ENCODE data around the gene POP7.

POP7 gene

DNA sequence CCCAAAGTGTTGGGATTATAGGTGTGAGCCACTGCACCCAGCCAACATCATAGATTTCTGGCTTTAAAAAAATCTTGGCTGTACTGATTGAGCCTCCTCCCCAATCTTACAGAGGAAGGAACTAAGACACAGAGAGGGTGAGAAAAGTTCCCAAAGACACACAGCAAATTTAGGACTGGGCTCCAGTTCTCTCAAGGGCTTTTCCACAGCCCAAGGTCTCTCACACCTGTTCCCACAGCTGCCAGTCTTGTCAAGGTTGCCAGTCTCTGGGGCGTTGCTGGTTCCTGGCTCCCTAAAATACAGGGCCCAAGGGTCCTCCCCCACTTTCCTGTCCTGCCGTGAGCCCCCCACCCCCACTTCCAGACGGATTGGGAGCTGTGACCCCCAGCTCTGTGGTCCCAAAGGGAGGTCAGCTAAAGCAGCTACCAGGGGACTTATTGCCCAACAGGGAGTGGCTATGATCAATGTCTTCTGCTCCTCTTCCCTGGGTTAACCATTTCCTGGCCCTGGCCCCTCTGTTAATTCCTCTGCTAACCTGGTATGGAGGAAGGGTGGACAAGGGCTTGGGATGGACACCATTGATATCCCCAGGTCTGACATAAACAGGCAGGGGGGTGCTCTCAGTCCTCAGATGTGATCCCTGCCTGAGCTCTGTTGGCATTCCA is 24.3 kb downstream of the POP7 start:
- Histone ChIP-seq H3K79me2 (ENCODE audit: control insufficient read depth, insufficient read depth, low read length, unreplicated experiment) (no peaks in the 10 kb centered on the region), H3K4me3 (ENCODE audit: low read depth, low read length) (no peak overlapping the region), H3K36me3 (ENCODE audit: insufficient read depth, low read length) (no peaks in the 10 kb centered on the region), H3K27ac (ENCODE audit: low read depth, low read length) (no peak overlapping the region), H3K27me3 (ENCODE audit: insufficient read depth, low read length) (no peaks in the 10 kb centered on the region; the same call in 1 of the 2 replicates), H2AFZ (ENCODE audit: low read length, unreplicated experiment) (no peak overlapping the region), H3K4me1 (ENCODE audit: control insufficient read depth, insufficient read depth, low read length, unreplicated experiment) (peaks cover 6% of the 10 kb centered on the region)

DNA sequence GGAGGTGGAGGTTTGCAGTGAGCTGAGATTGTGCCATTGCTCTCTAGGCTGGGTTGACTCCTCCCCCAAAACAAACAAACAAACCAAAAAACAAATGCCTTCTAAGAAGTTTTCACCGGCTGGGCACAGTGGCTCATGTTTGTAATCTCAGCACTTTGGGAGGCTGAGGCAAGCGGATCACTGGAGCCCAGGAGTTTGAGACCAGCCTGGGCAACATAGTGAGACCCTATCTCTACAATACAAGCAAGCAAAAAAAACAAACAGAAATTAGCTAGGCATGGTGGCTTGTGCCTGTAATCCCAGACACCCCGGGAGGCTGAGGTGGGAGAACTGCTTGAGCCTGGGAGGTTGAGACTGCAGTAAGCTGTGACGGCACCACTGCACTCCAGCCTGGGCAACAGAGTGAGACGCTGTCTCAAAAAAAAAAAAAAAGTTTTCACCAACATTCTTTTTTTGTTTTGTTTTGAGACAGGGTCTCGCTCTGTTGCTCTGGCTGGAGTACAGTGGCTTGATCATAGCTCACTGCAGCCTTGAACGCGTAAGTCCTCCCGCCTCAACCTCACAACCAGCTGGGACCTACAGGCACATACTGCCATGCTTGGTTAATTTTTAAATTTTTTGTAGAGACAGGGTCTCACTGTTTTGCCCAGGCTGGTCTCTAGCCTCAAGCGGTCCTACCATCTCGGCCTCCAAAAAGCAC is 26.2 kb downstream of the POP7 start:
- Histone ChIP-seq H3K27me3 (ENCODE audit: insufficient read depth, low read length) (no peaks in the 10 kb centered on the region; the same call in 1 of the 2 replicates), H2AFZ (ENCODE audit: low read length, unreplicated experiment) (no peak overlapping the region), H3K4me3 (ENCODE audit: low read depth, low read length) (no peak overlapping the region), H3K36me3 (ENCODE audit: insufficient read depth, low read length) (no peaks in the 10 kb centered on the region), H3K79me2 (ENCODE audit: control insufficient read depth, insufficient read depth, low read length, unreplicated experiment) (no peaks in the 10 kb centered on the region), H3K27ac (ENCODE audit: low read depth, low read length) (no peak overlapping the region), H3K4me1 (ENCODE audit: control insufficient read depth, insufficient read depth, low read length, unreplicated experiment) (peaks cover 2% of the 10 kb centered on the region)

GRCh38 chr7:100735730-100736129 is 29.8 kb downstream of the POP7 start:
- H2AFZ ChIP-seq (ENCODE audit: low read length, unreplicated experiment): no peak overlapping the region
- H3K27me3 ChIP-seq (ENCODE audit: insufficient read depth, low read length): no peaks in the 10 kb centered on the region; the same call in 1 of the 2 replicates
- H3K4me1 ChIP-seq (ENCODE audit: control insufficient read depth, insufficient read depth, low read length, unreplicated experiment): no peaks in the 10 kb centered on the region
- no peaks in the 10 kb centered on the region for H3K36me3 ChIP-seq (ENCODE audit: insufficient read depth, low read length)
- no peak overlapping the region for H3K27ac ChIP-seq (ENCODE audit: low read depth, low read length)
- no peak overlapping the region for H3K4me3 ChIP-seq (ENCODE audit: low read depth, low read length)
- H3K79me2 ChIP-seq (ENCODE audit: control insufficient read depth, insufficient read depth, low read length, unreplicated experiment): no peaks in the 10 kb centered on the region

- Histone ChIP-seq H3K36me3 (ENCODE audit: insufficient read depth, low read length) (no peaks in the 10 kb centered on the region), H2AFZ (ENCODE audit: low read length, unreplicated experiment) (no peak overlapping the region), H3K27ac (ENCODE audit: low read depth, low read length) (no peak overlapping the region), H3K27me3 (ENCODE audit: insufficient read depth, low read length) (no peaks in the 10 kb centered on the region; the same call in 1 of the 2 replicates), H3K4me3 (ENCODE audit: low read depth, low read length) (no peak overlapping the region), H3K79me2 (ENCODE audit: control insufficient read depth, insufficient read depth, low read length, unreplicated experiment) (no peaks in the 10 kb centered on the region), H3K4me1 (ENCODE audit: control insufficient read depth, insufficient read depth, low read length, unreplicated experiment) (no peaks in the 10 kb centered on the region)
Measured at GRCh38 chr7:100736671-100737070, 30.8 kb downstream of the POP7 start.

GRCh38 chr7:100739934-100740333 is 34.0 kb downstream of the POP7 start:
- no peak overlapping the region for H3K4me3 ChIP-seq (ENCODE audit: low read depth, low read length)
- H2AFZ ChIP-seq (ENCODE audit: low read length, unreplicated experiment): no peak overlapping the region
- no peaks in the 10 kb centered on the region for H3K36me3 ChIP-seq (ENCODE audit: insufficient read depth, low read length)
- no peaks in the 10 kb centered on the region for H3K4me1 ChIP-seq (ENCODE audit: control insufficient read depth, insufficient read depth, low read length, unreplicated experiment)
- no peaks in the 10 kb centered on the region for H3K79me2 ChIP-seq (ENCODE audit: control insufficient read depth, insufficient read depth, low read length, unreplicated experiment)
- H3K27me3 ChIP-seq (ENCODE audit: insufficient read depth, low read length): no peaks in the 10 kb centered on the region
- no peak overlapping the region for H3K27ac ChIP-seq (ENCODE audit: low read depth, low read length)

DNA sequence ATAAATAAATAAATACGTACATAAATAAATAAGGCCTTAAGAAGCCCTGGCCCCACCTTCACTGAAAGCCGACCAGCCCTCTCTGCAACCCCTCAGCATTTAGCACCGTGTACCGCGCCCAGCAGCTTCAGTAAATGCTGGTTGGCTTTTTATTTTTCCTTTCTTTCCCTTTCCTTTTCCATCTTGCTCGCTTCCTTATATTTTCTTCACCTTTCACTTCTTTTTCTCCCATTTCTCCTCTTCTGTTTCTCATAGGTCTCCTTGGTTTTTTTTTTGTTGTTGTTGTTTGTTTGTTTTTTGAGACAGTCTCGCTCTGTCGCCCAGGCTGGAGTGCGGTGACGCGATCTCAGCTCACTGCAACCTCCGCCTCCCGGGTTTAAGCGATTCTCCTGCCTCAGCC is 38.7 kb downstream of the POP7 start:
- no peak overlapping the region for H3K4me3 ChIP-seq (ENCODE audit: low read depth, low read length)
- no peaks in the 10 kb centered on the region for H3K36me3 ChIP-seq (ENCODE audit: insufficient read depth, low read length)
- no peaks in the 10 kb centered on the region for H3K79me2 ChIP-seq (ENCODE audit: control insufficient read depth, insufficient read depth, low read length, unreplicated experiment)

DNA sequence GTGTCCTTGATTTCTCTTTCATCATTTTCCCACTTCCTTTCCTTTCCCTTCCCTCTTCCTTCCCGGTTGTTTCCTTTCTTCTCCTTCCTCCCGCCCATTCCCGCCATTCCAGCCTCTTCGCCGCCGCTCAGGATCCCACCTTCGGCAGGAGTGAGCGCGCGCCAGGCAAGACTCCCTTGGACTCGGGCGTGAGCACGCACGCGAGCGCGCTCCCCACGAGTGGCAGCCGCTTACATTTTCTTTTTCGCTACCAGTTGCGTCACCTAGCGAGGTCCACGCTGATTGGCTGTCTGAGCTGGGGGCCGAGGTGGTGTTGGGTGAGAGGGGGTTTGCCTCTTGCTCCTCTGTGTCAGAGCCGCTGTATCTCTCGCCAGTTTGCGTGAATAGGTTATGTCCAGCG is 39.3 kb downstream of the POP7 start:
- peak overlapping the region; percentile 68 for H2AFZ ChIP-seq (ENCODE audit: low read length, unreplicated experiment)
- H3K27ac ChIP-seq (ENCODE audit: low read depth, low read length): no peak overlapping the region
- H3K79me2 ChIP-seq (ENCODE audit: control insufficient read depth, insufficient read depth, low read length, unreplicated experiment): no peaks in the 10 kb centered on the region
- peaks cover under 1% of the 10 kb centered on the region; the same call in 1 of the 2 replicates for H3K27me3 ChIP-seq (ENCODE audit: insufficient read depth, low read length)
- no peaks in the 10 kb centered on the region for H3K4me1 ChIP-seq (ENCODE audit: control insufficient read depth, insufficient read depth, low read length, unreplicated experiment)
- peak overlapping the region; percentile 78 for H3K4me3 ChIP-seq (ENCODE audit: low read depth, low read length)
- H3K36me3 ChIP-seq (ENCODE audit: insufficient read depth, low read length): no peaks in the 10 kb centered on the region

More for the DNA sequence above, 38.7 kb downstream of the POP7 start:
- H3K4me1 ChIP-seq (ENCODE audit: control insufficient read depth, insufficient read depth, low read length, unreplicated experiment): no peaks in the 10 kb centered on the region
- no peak overlapping the region for H2AFZ ChIP-seq (ENCODE audit: low read length, unreplicated experiment)
- no peak overlapping the region for H3K27ac ChIP-seq (ENCODE audit: low read depth, low read length)
- H3K27me3 ChIP-seq (ENCODE audit: insufficient read depth, low read length): no peaks in the 10 kb centered on the region

- H3K79me2 ChIP-seq (ENCODE audit: control insufficient read depth, insufficient read depth, low read length, unreplicated experiment): no peaks in the 10 kb centered on the region
- H3K4me1 ChIP-seq (ENCODE audit: control insufficient read depth, insufficient read depth, low read length, unreplicated experiment): no peaks in the 10 kb centered on the region
- H3K27me3 ChIP-seq (ENCODE audit: insufficient read depth, low read length): peaks cover 29% of the 10 kb centered on the region
- H2AFZ ChIP-seq (ENCODE audit: low read length, unreplicated experiment): no peak overlapping the region
- no peaks in the 10 kb centered on the region for H3K36me3 ChIP-seq (ENCODE audit: insufficient read depth, low read length)
- H3K4me3 ChIP-seq (ENCODE audit: low read depth, low read length): no peak overlapping the region
- H3K27ac ChIP-seq (ENCODE audit: low read depth, low read length): no peak overlapping the region
Measured at GRCh38 chr7:100752994-100753393, 47.1 kb downstream of the POP7 start.

DNA sequence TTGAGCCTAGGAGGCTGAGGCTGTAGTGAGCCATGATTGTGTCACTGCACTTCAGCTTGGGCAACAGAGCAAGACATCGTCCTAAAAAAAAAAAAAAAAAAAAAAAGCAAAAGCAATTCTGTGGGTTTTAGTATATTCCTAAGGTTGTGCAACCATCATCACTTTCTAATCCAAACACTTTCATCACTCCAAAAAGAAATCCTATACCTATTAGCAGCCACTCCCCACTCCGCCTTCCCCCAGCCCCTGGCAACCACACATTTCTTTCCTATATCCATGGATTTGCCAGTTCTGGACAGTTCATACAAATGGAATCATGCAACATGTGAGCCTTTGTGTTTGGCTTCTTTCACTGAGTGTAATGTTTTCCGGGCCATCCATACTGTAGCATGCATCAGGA is 47.8 kb downstream of the POP7 start:
- no peaks in the 10 kb centered on the region for H3K36me3 ChIP-seq (ENCODE audit: insufficient read depth, low read length)
- no peak overlapping the region for H3K4me3 ChIP-seq (ENCODE audit: low read depth, low read length)
- H3K27me3 ChIP-seq (ENCODE audit: insufficient read depth, low read length): peaks cover 29% of the 10 kb centered on the region
- no peak overlapping the region for H3K27ac ChIP-seq (ENCODE audit: low read depth, low read length)
- no peaks in the 10 kb centered on the region for H3K79me2 ChIP-seq (ENCODE audit: control insufficient read depth, insufficient read depth, low read length, unreplicated experiment)
- H2AFZ ChIP-seq (ENCODE audit: low read length, unreplicated experiment): no peak overlapping the region
- H3K4me1 ChIP-seq (ENCODE audit: control insufficient read depth, insufficient read depth, low read length, unreplicated experiment): no peaks in the 10 kb centered on the region
